Measurements from ENCODE around the gene IQSEC1. TPM values are rescaled to one million over a fixed set of nuclear protein-coding genes. Genes with fewer than 3 reads are reported as not detected.

IQSEC1 gene
- polyA plus RNA-seq, 4 donors = 27.2 to 45.5 (median 34.7) TPM

GRCh38 chr3:13034861-13035260 lies 38.4 kb downstream of the IQSEC1 start:
- no peak for DNase-seq (ENCODE audit: low read depth in 4 of 4, low spot score in 3 of 4)

GRCh38 chr3:13034109-13034800 lies 39.0 kb downstream of the IQSEC1 start:
- no peak for DNase-seq (ENCODE audit: low read depth in 4 of 4, low spot score in 3 of 4)

- no peak for DNase-seq (ENCODE audit: low read depth in 4 of 4, low spot score in 3 of 4)
Observed at GRCh38 chr3:13032206-13032605, 41.0 kb downstream of the IQSEC1 start.

GRCh38 chr3:13031621-13032020 lies 41.6 kb downstream of the IQSEC1 start:
- DNase-seq (ENCODE audit: low read depth in 4 of 4, low spot score in 3 of 4) = no peak

- no peak for DNase-seq (ENCODE audit: low read depth in 4 of 4, low spot score in 3 of 4)
Observed at GRCh38 chr3:13030684-13031083, 42.5 kb downstream of the IQSEC1 start.

GRCh38 chr3:13028010-13028821 lies 45.0 kb downstream of the IQSEC1 start:
- DNase-seq (ENCODE audit: low read depth in 4 of 4, low spot score in 3 of 4) = no peak

GRCh38 chr3:13027154-13027553 lies 46.1 kb downstream of the IQSEC1 start:
- DNase-seq (ENCODE audit: low read depth in 4 of 4, low spot score in 3 of 4) = no peak

GRCh38 chr3:13026534-13026933 lies 46.7 kb downstream of the IQSEC1 start:
- DNase-seq (ENCODE audit: low read depth in 4 of 4, low spot score in 3 of 4) = no peak

- no peak for DNase-seq (ENCODE audit: low read depth in 4 of 4, low spot score in 3 of 4)
Observed at GRCh38 chr3:13025778-13026518, 47.3 kb downstream of the IQSEC1 start.

GRCh38 chr3:13025090-13025489 lies 48.1 kb downstream of the IQSEC1 start:
- DNase-seq (ENCODE audit: low read depth in 4 of 4, low spot score in 3 of 4) = no peak

- DNase-seq (ENCODE audit: low read depth in 4 of 4, low spot score in 3 of 4) = no peak
Observed at GRCh38 chr3:13024765-13025065, 48.5 kb downstream of the IQSEC1 start.

- no peak for DNase-seq (ENCODE audit: low read depth in 4 of 4, low spot score in 3 of 4)
Observed at GRCh38 chr3:13023971-13024764, 49.1 kb downstream of the IQSEC1 start.

GRCh38 chr3:13023235-13023970 lies 49.8 kb downstream of the IQSEC1 start:
- DNase-seq (ENCODE audit: low read depth in 4 of 4, low spot score in 3 of 4) = no peak

GRCh38 chr3:13022348-13023234 lies 50.6 kb downstream of the IQSEC1 start:
- no peak for DNase-seq (ENCODE audit: low read depth in 4 of 4, low spot score in 3 of 4)

GRCh38 chr3:13021141-13022114 lies 51.8 kb downstream of the IQSEC1 start:
- DNase-seq (ENCODE audit: low read depth in 4 of 4, low spot score in 3 of 4) = no peak

- no peak for DNase-seq (ENCODE audit: low read depth in 4 of 4, low spot score in 3 of 4)
Observed at GRCh38 chr3:13020159-13020750, 53.0 kb downstream of the IQSEC1 start.

- no peak for DNase-seq (ENCODE audit: low read depth in 4 of 4, low spot score in 3 of 4)
Observed at GRCh38 chr3:13019243-13020095, 53.8 kb downstream of the IQSEC1 start.

All from left renal pelvis (tissue), 4 donors.